Hepatocyte (in vitro differentiated cells): Measurements from ENCODE around the gene KIF17. TPM values are rescaled to one million over a fixed set of nuclear protein-coding genes. Genes with fewer than 3 reads are reported as not detected.

ENCODE experiments used
- DNase-seq: peaks from one replicate; pipeline ENCODE4 v3.0.0-alpha.2; 2016; ENCODE audit warnings: low spot score
- H2AFZ ChIP-seq: fragments of 200-600 bp; sonication (generic); 2 replicates; pipeline ENCODE4 v1.6.0; 2016; ENCODE audit warnings: antibody characterized with exemption, mild to moderate bottlenecking
- H3K27ac ChIP-seq: fragments of 200-600 bp; sonication (generic); 2 replicates; pipeline ENCODE4 v1.5.1; 2016; ENCODE audit warnings: mild to moderate bottlenecking
- H3K27me3 ChIP-seq: fragments of 200-600 bp; sonication (generic); 2 replicates; pipeline ENCODE4 v1.6.1; 2016
- H3K36me3 ChIP-seq: fragments of 200-600 bp; sonication (generic); replicated peaks from 2 replicates; pipeline ENCODE4 v1.5.1; 2016; ENCODE audit warnings: low read depth; ENCODE audit not compliant: insufficient read depth
- H3K4me1 ChIP-seq: fragments of 200-600 bp; sonication (generic); 2 replicates; pipeline ENCODE4 v1.5.1; 2016; ENCODE audit warnings: mild to moderate bottlenecking, moderate library complexity; ENCODE audit not compliant: insufficient read depth
- H3K4me2 ChIP-seq: fragments of 200-600 bp; sonication (generic); 2 replicates; pipeline ENCODE4 v1.6.0; 2016
- H3K4me3 ChIP-seq: fragments of 200-600 bp; sonication (generic); 2 replicates; pipeline ENCODE4 v1.5.1; 2016; ENCODE audit warnings: mild to moderate bottlenecking
- H3K79me2 ChIP-seq: fragments of 200-600 bp; sonication (generic); 2 replicates; pipeline ENCODE4 v1.6.0; 2017; ENCODE audit warnings: mild to moderate bottlenecking
- H3K9me2 ChIP-seq: fragments of 200-600 bp; sonication (generic); replicated peaks from 2 replicates; pipeline ENCODE4 v1.6.0; 2017; ENCODE audit warnings: mild to moderate bottlenecking; ENCODE audit not compliant: insufficient read depth
- H3K9me3 ChIP-seq: fragments of 200-600 bp; sonication (generic); 2 replicates; pipeline ENCODE4 v1.5.1; 2016; ENCODE audit warnings: low read depth, mild to moderate bottlenecking
- H4K20me1 ChIP-seq: fragments of 200-600 bp; sonication (generic); 2 replicates; pipeline ENCODE4 v1.6.0; 2016; ENCODE audit warnings: mild to moderate bottlenecking; ENCODE audit not compliant: insufficient read depth, poor library complexity, severe bottlenecking
- CTCF ChIP-seq: fragments of 200-600 bp; sonication (generic); IDR thresholded peaks from 2 replicates; pipeline ENCODE4 v1.5.1; 2016; ENCODE audit warnings: antibody characterized with exemption, mild to moderate bottlenecking; ENCODE audit not compliant: poor library complexity
- EZH2 ChIP-seq: fragments of 200-600 bp; sonication (generic); IDR thresholded peaks from 2 replicates; pipeline ENCODE4 v1.6.1; 2016; ENCODE audit warnings: antibody characterized with exemption, mild to moderate bottlenecking, borderline replicate concordance
- EZH2phosphoT487 ChIP-seq: fragments of 200-600 bp; sonication (generic); IDR thresholded peaks from one replicate; pipeline ENCODE4 v1.6.1; 2018; ENCODE audit warnings: antibody characterized with exemption, mild to moderate bottlenecking, low read depth, moderate library complexity; ENCODE audit not compliant: unreplicated experiment, severe bottlenecking
- WGBS: methylation state at CpG from one replicate; pipeline ENCODE4 v1.1.6; 2016; ENCODE audit warnings: low lambda C conversion rate; ENCODE audit errors: missing lambda C conversion rate; 5-methylcytosine and 5-hydroxymethylcytosine counted together
- polyA plus RNA-seq: library from polyadenylated mRNA; unstranded; fragments of >200 nt; fragmentation: Nextera tagmentation; extraction: Ambion mirVana; gene quantifications from 2 replicates; pipeline ENCODE4 v1.2.1, GENCODE V29; 2016
- total RNA-seq: library from RNA; depleted of rRNA; stranded (reverse); fragments of >200 nt; gene quantifications from 2 replicates; pipeline ENCODE4 v1.2.3, GENCODE V29; 2014

KIF17 gene
- total and polyA plus RNA-seq, 2 experiments from 2014 or later, result 0.23 to 0.28 TPM

GRCh38 chr1:20726932-20727745 is 9.3 kb upstream of the KIF17 start:
- H3K9me2 ChIP-seq, result no peaks in the 10 kb centered on the region
- no peak overlapping the region for H3K27ac ChIP-seq
- no peaks in the 10 kb centered on the region for H3K4me1 ChIP-seq
- H3K79me2 ChIP-seq, result no peaks in the 10 kb centered on the region
- TF ChIP-seq CTCF, result no peak
- TF ChIP-seq EZH2, result no peak
- no peak for TF ChIP-seq EZH2phosphoT487
- H3K27me3 ChIP-seq, result peaks cover 30% of the 10 kb centered on the region
- no peak for DNase-seq
- H4K20me1 ChIP-seq, result no peaks in the 10 kb centered on the region
- no peaks in the 10 kb centered on the region for H3K9me3 ChIP-seq
- H2AFZ ChIP-seq, result no peak overlapping the region
- H3K4me2 ChIP-seq, result no peak overlapping the region
- no peak overlapping the region for H3K4me3 ChIP-seq
- WGBS, result 92% methylated on average over 16 of the region's 17 CpGs
- no peaks in the 10 kb centered on the region for H3K36me3 ChIP-seq

DNA sequence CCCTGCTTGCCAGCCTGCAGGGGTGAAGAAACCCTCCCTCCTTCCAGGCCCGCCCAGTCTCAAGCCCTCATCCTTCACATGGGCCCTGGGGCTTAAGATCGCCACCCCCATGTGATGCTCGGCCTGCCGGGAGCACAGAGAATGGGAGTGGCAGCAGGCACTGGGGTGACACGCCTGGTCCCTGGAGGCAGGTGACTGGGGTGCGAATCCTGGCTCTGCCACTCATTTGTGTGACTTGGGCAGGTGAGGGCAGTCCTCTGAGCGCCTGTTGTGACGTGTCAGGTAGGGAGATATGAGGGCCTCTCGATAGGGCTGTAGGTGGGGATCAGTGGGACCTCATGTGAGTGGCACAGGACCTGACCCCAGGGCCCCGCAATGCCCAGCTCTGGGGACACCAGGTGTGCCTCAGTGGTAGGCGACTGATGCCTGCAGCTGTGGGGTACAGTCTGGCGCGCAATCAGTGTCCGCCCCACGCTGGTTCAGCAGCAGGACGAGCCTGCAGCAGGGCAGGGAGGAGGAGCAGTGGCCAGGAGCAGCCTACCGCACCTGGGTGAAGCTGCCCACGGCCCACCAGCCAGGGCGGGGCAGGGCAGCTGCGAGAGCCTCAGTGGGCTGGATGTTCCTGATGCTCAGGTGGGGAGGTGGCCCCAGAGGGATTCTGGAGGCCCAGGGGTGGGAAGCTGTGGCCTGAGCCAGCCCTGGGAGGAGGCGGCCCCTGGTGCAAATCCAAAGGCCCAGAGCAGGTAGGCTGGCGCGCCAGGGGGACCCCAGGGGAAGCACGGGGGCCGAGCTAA is 8.5 kb upstream of the KIF17 start:
- WGBS, result 91% methylated on average over 25 of the region's 25 CpGs
- Histone ChIP-seq H3K9me3 (no peaks in the 10 kb centered on the region), H3K27me3 (peaks cover 26% of the 10 kb centered on the region), H3K79me2 (no peaks in the 10 kb centered on the region), H3K36me3 (no peaks in the 10 kb centered on the region), H3K27ac (no peak overlapping the region), H3K9me2 (no peaks in the 10 kb centered on the region), H4K20me1 (no peaks in the 10 kb centered on the region), H3K4me2 (no peak overlapping the region), H2AFZ (no peak overlapping the region), H3K4me1 (no peaks in the 10 kb centered on the region), H3K4me3 (no peak overlapping the region)
- no peak for DNase-seq
- TF ChIP-seq EZH2phosphoT487, result no peak
- TF ChIP-seq EZH2, result no peak
- no peak for TF ChIP-seq CTCF

- no peak for DNase-seq
- no peak overlapping the region for H3K4me3 ChIP-seq
- no peaks in the 10 kb centered on the region for H3K36me3 ChIP-seq
- H3K27ac ChIP-seq, result no peak overlapping the region
- H3K4me1 ChIP-seq, result no peaks in the 10 kb centered on the region
- H3K79me2 ChIP-seq, result no peaks in the 10 kb centered on the region
- peaks cover 18% of the 10 kb centered on the region for H3K27me3 ChIP-seq
- no peak for TF ChIP-seq CTCF
- no peak for TF ChIP-seq EZH2
- no peak for TF ChIP-seq EZH2phosphoT487
- H2AFZ ChIP-seq, result no peak overlapping the region
- no peaks in the 10 kb centered on the region for H4K20me1 ChIP-seq
- H3K9me3 ChIP-seq, result no peaks in the 10 kb centered on the region
- no peaks in the 10 kb centered on the region for H3K9me2 ChIP-seq
- H3K4me2 ChIP-seq, result no peak overlapping the region
- WGBS, result 85% methylated on average over 29 of the region's 29 CpGs
These were observed 7.6 kb upstream of the KIF17 start for GRCh38 chr1:20725189-20726117.
